ENCODE measurements around the gene ATP6V0D1. TPM values are rescaled to one million over a fixed set of nuclear protein-coding genes. Genes with fewer than 3 reads are reported as not detected.
A peak's percentile ranks its signal among the peaks of the same experiment; 100 is the strongest.

The ATP6V0D1 gene
- total and polyA plus RNA-seq, 4 experiments from 2014 or later: 42.8 to 133 (median 70.9) TPM

- Mint-ChIP-seq H3K36me3 (peaks cover 11 to 58% of the 10 kb centered on the region in 2 donors), H3K27me3 (no peaks in the 10 kb centered on the region), H3K4me3 (no peak overlapping the region), H3K4me1 (peaks cover 0 to 11% (median 3%) of the 10 kb centered on the region in 4 donors), H3K27ac (peak overlapping the region in 2 of 7 donors; percentile 11 to 51), H3K9me3 (peaks cover 0 to 1% (median 0%) of the 10 kb centered on the region in 8 donors)
- ChIA-PET POLR2A (ENCODE audit: partially characterized antibody) (no interaction called here), CTCF (ENCODE audit: partially characterized antibody) (interaction anchor here (0.8 kb wide), 1 partner anchor 18 kb away, joined by 3 read pairs; no protein-coding TSS in a partner anchor)
- no peak overlapping the region for H3K27ac ChIP-seq (ENCODE audit: low read depth, low read length)
- H3K27me3 ChIP-seq (ENCODE audit: insufficient read depth, low read length): no peaks in the 10 kb centered on the region
- intact Hi-C loops (cut with micrococcal nuclease): no loop called here
- H3K36me3 ChIP-seq (ENCODE audit: insufficient read depth, low read length): peaks cover 13% of the 10 kb centered on the region
- no peak overlapping the region for H3K4me3 ChIP-seq (ENCODE audit: low read length in 2 of 2)
- H3K4me1 ChIP-seq (ENCODE audit: insufficient read depth, low read length): no peaks in the 10 kb centered on the region
- no peaks in the 10 kb centered on the region for H3K9me3 ChIP-seq (ENCODE audit: control insufficient read depth in 1 of 2, low read length in 2 of 2)
- DNase-seq: no peak
Measured at GRCh38 chr16:67445913-67446907, 34.7 kb downstream of the ATP6V0D1 start.

GRCh38 chr16:67445441-67445912 is 35.5 kb downstream of the ATP6V0D1 start:
- Histone ChIP-seq H3K36me3 (ENCODE audit: insufficient read depth, low read length) (peaks cover 13% of the 10 kb centered on the region), H3K27ac (ENCODE audit: low read depth, low read length) (no peak overlapping the region), H3K4me1 (ENCODE audit: insufficient read depth, low read length) (no peaks in the 10 kb centered on the region), H3K9me3 (ENCODE audit: control insufficient read depth in 1 of 2, low read length in 2 of 2) (no peaks in the 10 kb centered on the region), H3K4me3 (ENCODE audit: low read length in 2 of 2) (no peak overlapping the region), H3K27me3 (ENCODE audit: insufficient read depth, low read length) (no peaks in the 10 kb centered on the region)
- Mint-ChIP-seq H3K4me3 (no peak overlapping the region), H3K27ac (peak overlapping the region in 1 of 7 donors; percentile 56), H3K4me1 (peaks cover 0 to 9% (median 1%) of the 10 kb centered on the region in 4 donors), H3K27me3 (no peaks in the 10 kb centered on the region), H3K36me3 (peaks cover 8 to 54% of the 10 kb centered on the region in 2 donors), H3K9me3 (peaks cover 0 to 1% (median 0%) of the 10 kb centered on the region in 8 donors)
- no peak for DNase-seq
- ChIA-PET CTCF (ENCODE audit: partially characterized antibody) (no interaction called here), POLR2A (ENCODE audit: partially characterized antibody) (no interaction called here)
- intact Hi-C loops (cut with micrococcal nuclease): no loop called here

- H3K36me3 ChIP-seq (ENCODE audit: insufficient read depth, low read length): peaks cover 13% of the 10 kb centered on the region
- POLR2A ChIA-PET (ENCODE audit: partially characterized antibody): no interaction called here
Measured at GRCh38 chr16:67445126-67445426, 35.9 kb downstream of the ATP6V0D1 start.

GRCh38 chr16:67444259-67445125 is 36.5 kb downstream of the ATP6V0D1 start:
- CTCF ChIA-PET (ENCODE audit: partially characterized antibody): interaction anchor here (0.7 to 2.0 kb wide), 3 partner anchors 10 to 269 kb away, joined by 3 to 5 read pairs (median 3); no protein-coding TSS in a partner anchor

More at GRCh38 chr16:67445126-67445426, 35.9 kb downstream of the ATP6V0D1 start:
- Histone ChIP-seq H3K4me1 (ENCODE audit: insufficient read depth, low read length) (no peaks in the 10 kb centered on the region), H3K27ac (ENCODE audit: low read depth, low read length) (no peak overlapping the region), H3K27me3 (ENCODE audit: insufficient read depth, low read length) (no peaks in the 10 kb centered on the region), H3K9me3 (ENCODE audit: control insufficient read depth in 1 of 2, low read length in 2 of 2) (no peaks in the 10 kb centered on the region), H3K4me3 (ENCODE audit: low read length in 2 of 2) (no peak overlapping the region)
- Mint-ChIP-seq H3K36me3 (peaks cover 6 to 54% of the 10 kb centered on the region in 2 donors), H3K27ac (peak overlapping the region in 2 of 7 donors; percentile 43 to 56), H3K9me3 (peaks cover 0 to 1% (median 0%) of the 10 kb centered on the region in 8 donors), H3K4me3 (no peak overlapping the region), H3K4me1 (peaks cover 0 to 5% (median 1%) of the 10 kb centered on the region in 4 donors), H3K27me3 (no peaks in the 10 kb centered on the region)
- no peak for DNase-seq
- CTCF ChIA-PET (ENCODE audit: partially characterized antibody): interaction anchor here (0.7 kb wide), 1 partner anchor 270 kb away, joined by 3 read pairs; no protein-coding TSS in a partner anchor
- intact Hi-C loops (cut with micrococcal nuclease): no loop called here

GRCh38 chr16:67443265-67443664 is 37.7 kb downstream of the ATP6V0D1 start:
- no peak overlapping the region for H3K27ac Mint-ChIP-seq
- H3K27ac ChIP-seq (ENCODE audit: low read depth, low read length): no peak overlapping the region
- peaks cover 0 to 1% (median 0%) of the 10 kb centered on the region in 8 donors for H3K9me3 Mint-ChIP-seq
- H3K36me3 Mint-ChIP-seq: peaks cover 8 to 59% of the 10 kb centered on the region in 2 donors
- H3K4me3 Mint-ChIP-seq: no peak overlapping the region
- CTCF ChIA-PET (ENCODE audit: partially characterized antibody): interaction anchor here (2.0 kb wide), 1 partner anchor 15 kb away, joined by 5 read pairs; no protein-coding TSS in a partner anchor
- no peaks in the 10 kb centered on the region for H3K27me3 Mint-ChIP-seq
- peaks cover 16% of the 10 kb centered on the region for H3K36me3 ChIP-seq (ENCODE audit: insufficient read depth, low read length)
- no peaks in the 10 kb centered on the region for H3K27me3 ChIP-seq (ENCODE audit: insufficient read depth, low read length)
- H3K4me3 ChIP-seq (ENCODE audit: low read length in 2 of 2): no peak overlapping the region
- peaks cover 0 to 2% (median 0%) of the 10 kb centered on the region in 4 donors for H3K4me1 Mint-ChIP-seq
- intact Hi-C loops (cut with micrococcal nuclease): no loop called here
- no peaks in the 10 kb centered on the region for H3K4me1 ChIP-seq (ENCODE audit: insufficient read depth, low read length)
- H3K9me3 ChIP-seq (ENCODE audit: control insufficient read depth in 1 of 2, low read length in 2 of 2): no peaks in the 10 kb centered on the region
- DNase-seq: no peak
- POLR2A ChIA-PET (ENCODE audit: partially characterized antibody): no interaction called here

More at GRCh38 chr16:67444259-67445125, 36.5 kb downstream of the ATP6V0D1 start:
- DNase-seq: no peak
- intact Hi-C loops (cut with micrococcal nuclease): no loop called here
- peak overlapping the region in 1 of 7 donors; percentile 43 for H3K27ac Mint-ChIP-seq
- Histone ChIP-seq H3K27ac (ENCODE audit: low read depth, low read length) (no peak overlapping the region), H3K4me1 (ENCODE audit: insufficient read depth, low read length) (no peaks in the 10 kb centered on the region), H3K27me3 (ENCODE audit: insufficient read depth, low read length) (no peaks in the 10 kb centered on the region), H3K36me3 (ENCODE audit: insufficient read depth, low read length) (peaks cover 13% of the 10 kb centered on the region), H3K9me3 (ENCODE audit: control insufficient read depth in 1 of 2, low read length in 2 of 2) (no peaks in the 10 kb centered on the region), H3K4me3 (ENCODE audit: low read length in 2 of 2) (no peak overlapping the region)
- POLR2A ChIA-PET (ENCODE audit: partially characterized antibody): interaction anchor here (0.6 kb wide), 1 partner anchor 46 kb away, joined by 3 read pairs; no protein-coding TSS in a partner anchor
- H3K4me3 Mint-ChIP-seq: no peak overlapping the region
- H3K9me3 Mint-ChIP-seq: peaks cover 0 to 1% (median 0%) of the 10 kb centered on the region in 8 donors
- H3K4me1 Mint-ChIP-seq: peaks cover 0 to 3% (median 1%) of the 10 kb centered on the region in 4 donors
- H3K36me3 Mint-ChIP-seq: peaks cover 4 to 52% of the 10 kb centered on the region in 2 donors
- no peaks in the 10 kb centered on the region for H3K27me3 Mint-ChIP-seq

- Mint-ChIP-seq H3K36me3 (peaks cover 13 to 62% of the 10 kb centered on the region in 2 donors), H3K4me3 (no peak overlapping the region), H3K4me1 (peaks cover 0 to 3% (median 0%) of the 10 kb centered on the region in 4 donors), H3K9me3 (peaks cover 0 to 1% (median 0%) of the 10 kb centered on the region in 8 donors), H3K27ac (no peak overlapping the region), H3K27me3 (no peaks in the 10 kb centered on the region)
- H3K9me3 ChIP-seq (ENCODE audit: control insufficient read depth in 1 of 2, low read length in 2 of 2): no peaks in the 10 kb centered on the region
- POLR2A ChIA-PET (ENCODE audit: partially characterized antibody): no interaction called here
- H3K4me1 ChIP-seq (ENCODE audit: insufficient read depth, low read length): no peaks in the 10 kb centered on the region
- intact Hi-C loops (cut with micrococcal nuclease): no loop called here
- H3K27me3 ChIP-seq (ENCODE audit: insufficient read depth, low read length): no peaks in the 10 kb centered on the region
- no peak overlapping the region for H3K4me3 ChIP-seq (ENCODE audit: low read length in 2 of 2)
- CTCF ChIA-PET (ENCODE audit: partially characterized antibody): interaction anchor here (2.0 kb wide), 1 partner anchor 15 kb away, joined by 5 read pairs; no protein-coding TSS in a partner anchor
- H3K27ac ChIP-seq (ENCODE audit: low read depth, low read length): no peak overlapping the region
- peaks cover 18% of the 10 kb centered on the region for H3K36me3 ChIP-seq (ENCODE audit: insufficient read depth, low read length)
- DNase-seq: no peak
Measured at GRCh38 chr16:67442581-67443255, 38.2 kb downstream of the ATP6V0D1 start.
